Muscle of arm (tissue), 12 donors: ENCODE data around the gene DEPP1. TPM values are rescaled to one million over a fixed set of nuclear protein-coding genes. Genes with fewer than 3 reads are reported as not detected.

Experiments used
- DNase-seq: peaks from one replicate; pipeline ENCODE4 v3.0.0-alpha.2; 2013
- polyA plus RNA-seq, 12 donors: library from polyadenylated mRNA; unstranded; fragments of 120-200 nt; gene quantifications; one replicate each; pipeline ENCODE4 v1.2.1, GENCODE V29; 2013; ENCODE audit not compliant: insufficient read length in 12 of 12

The DEPP1 gene
- polyA plus RNA-seq, 12 donors, result 13.9 to 64.8 (median 18.5) TPM; not detected in 1

DNA sequence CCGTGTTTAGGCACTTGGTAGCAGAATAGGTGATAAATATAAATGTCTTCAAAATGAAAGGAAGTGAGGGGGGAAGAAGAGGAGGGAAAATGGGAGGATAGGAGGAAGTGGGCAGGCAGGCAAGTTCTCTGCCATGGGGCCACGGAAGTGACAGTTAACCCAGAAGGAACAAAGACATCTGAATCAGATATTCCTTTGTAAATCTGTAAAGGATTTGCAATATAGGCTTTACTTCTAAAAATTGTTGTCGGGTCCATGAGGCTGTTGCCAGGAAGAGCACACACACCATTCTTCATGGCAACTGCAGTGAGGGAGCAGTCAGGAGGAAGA lies 42.7 kb downstream of the DEPP1 start:
- DNase-seq, result no peak

DNA sequence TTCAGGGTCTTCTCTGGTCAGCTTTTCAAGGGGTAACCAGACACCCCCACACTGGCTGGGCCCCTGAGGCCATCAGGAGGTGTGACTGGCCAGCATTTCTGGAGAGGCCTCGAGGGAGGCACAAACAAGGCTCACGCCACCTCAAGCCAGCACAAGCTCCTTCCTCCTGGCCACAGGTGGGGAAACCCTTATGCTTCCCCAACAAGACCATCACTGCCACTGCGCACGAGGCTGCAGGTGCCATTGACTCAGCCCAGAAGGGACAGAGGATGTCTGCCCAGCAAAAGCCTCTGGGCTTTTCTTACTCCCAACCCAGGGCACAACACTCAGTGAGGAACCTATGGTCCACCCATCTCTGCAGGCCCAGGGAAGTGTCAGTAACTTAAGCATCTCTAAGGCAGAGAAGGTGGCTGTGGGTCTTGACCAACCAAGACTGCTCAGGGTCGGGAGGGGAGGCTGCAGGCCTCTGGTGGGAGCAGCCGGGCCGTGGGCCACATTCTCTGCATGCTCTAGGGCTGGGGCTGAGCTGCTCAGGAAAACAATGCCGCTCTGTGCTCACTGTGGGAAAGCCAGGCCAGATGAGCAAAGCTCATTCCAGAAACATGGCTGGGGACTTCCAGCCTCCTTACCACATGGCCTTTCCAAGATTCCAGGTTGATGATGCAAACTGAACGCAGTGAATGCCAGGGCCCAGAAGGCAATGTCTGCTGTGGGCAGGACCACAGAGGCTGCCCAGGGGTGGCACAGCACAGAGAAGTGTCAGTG lies 43.2 kb downstream of the DEPP1 start:
- DNase-seq, result peak; percentile 58

DNA sequence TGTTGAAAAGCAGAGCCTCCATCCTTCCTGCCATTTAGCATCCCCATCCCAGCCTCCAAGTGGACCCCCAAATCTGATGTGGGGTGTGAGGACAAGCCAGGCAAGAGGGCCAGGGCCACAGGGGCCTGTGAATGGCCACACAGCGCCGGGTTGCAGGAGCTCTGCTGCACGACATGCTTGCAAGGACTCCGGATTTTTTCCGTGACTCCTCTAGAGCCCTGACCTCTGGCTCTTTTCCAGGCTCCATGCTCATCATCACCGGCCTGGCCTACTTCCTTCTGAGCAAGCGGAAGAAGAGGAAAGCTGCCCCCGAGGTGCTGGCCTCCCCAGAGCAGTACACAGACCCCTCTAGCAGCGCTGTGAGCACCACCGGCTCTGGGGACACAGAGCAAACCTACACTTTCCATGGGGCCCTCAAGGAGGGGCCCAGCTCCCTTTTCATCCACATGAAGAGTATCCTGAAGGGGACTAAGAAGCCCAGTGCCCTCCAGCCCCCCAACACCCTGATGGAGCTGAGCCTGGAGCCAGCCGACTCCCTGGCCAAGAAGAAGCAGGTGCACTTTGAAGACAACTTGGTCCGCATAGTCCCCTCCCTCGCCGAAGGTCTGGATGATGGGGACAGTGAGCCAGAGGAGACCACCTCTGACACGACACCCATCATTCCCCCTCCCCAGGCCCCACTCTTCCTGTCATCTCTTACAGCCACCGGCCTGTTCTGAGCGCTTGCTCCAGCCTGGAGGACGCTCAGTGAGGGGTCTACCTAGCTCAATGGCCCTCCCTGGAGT lies 44.0 kb downstream of the DEPP1 start:
- DNase-seq, result no peak

DNA sequence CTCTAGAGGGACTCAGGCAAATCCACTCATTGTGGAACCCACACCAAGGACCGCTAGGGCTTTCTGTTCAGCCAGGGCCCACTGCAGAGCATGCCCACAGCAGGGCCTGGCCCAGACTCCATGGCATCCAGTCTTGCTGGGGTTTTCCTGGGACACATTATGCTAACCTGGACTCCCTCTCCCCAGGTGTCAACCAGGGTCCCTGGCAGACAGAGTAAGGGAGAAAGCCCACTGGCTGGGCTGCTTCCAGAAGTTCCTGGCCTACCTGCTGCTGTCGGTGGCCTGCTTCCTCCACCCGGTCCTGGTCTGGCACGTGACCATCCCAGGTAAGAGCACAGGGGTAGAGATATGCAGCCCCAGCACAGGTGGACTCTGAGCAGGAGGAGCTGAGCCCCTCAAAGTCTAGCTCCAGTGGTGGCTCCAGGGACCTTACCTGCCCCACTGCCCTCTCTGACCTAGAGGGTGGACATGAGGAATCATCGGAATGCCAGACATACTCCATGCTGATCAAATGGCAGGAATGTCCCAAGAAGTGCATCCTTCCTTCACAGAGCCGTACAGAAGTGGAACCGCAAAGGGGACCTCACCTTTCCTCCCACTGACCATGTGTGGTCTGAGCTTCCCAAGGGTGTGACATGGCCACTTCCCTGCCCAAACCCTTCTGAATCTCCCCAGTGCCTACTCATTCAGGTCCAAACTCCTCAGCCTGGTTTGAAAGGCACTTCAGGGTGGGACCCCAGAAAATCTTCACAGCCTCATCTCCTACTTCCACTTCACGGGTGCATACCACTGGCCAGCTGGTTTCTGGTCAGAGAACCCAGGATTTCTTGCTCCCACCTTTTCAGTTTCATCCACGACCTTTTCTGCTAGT lies 44.9 kb downstream of the DEPP1 start:
- no peak for DNase-seq

DNA sequence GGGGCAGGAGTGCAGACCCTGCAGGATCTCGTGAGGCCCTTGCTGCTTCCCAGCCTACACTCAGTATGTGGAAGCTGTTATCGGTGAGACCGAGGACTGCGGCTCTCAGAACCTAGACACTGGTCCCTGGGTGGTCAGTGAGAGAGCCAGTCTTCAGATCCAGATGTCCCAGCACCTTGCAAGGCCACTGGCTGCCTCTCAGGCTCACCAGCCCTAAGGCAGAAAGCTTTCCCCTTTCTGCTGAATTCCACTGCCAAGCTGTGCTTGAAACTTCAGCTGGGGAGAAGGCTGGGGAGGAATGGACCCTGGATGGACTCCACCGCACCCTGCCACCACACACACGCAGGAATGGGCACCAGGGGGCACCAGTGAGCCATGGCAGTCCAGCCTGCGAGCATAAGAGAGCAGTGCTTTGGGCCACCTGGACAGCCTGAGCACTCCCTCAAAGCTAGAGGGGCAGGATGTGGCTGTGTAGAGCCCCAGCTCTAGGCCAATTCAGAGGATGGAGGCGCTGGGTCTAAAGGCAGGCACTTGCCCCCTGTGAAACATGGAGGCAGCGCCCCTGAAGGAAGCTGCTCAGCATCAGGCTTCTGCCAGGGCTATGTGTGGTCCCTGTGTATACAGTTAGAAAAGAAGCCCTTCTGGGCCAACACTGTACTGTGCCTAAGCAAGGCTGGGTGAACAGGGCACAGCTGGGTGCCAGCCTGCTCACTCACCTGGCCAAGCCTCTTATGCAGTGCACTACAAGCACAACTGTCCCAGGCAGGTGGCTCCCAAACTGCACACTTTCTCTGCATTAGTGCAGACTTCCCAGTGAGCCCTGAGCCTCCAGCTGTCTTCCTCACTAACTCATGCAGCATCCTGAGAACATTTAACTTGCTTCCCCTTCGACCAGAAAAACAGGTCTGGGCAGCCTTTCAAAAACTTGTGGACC lies 45.8 kb downstream of the DEPP1 start:
- DNase-seq, result peak; percentile 80

DNA sequence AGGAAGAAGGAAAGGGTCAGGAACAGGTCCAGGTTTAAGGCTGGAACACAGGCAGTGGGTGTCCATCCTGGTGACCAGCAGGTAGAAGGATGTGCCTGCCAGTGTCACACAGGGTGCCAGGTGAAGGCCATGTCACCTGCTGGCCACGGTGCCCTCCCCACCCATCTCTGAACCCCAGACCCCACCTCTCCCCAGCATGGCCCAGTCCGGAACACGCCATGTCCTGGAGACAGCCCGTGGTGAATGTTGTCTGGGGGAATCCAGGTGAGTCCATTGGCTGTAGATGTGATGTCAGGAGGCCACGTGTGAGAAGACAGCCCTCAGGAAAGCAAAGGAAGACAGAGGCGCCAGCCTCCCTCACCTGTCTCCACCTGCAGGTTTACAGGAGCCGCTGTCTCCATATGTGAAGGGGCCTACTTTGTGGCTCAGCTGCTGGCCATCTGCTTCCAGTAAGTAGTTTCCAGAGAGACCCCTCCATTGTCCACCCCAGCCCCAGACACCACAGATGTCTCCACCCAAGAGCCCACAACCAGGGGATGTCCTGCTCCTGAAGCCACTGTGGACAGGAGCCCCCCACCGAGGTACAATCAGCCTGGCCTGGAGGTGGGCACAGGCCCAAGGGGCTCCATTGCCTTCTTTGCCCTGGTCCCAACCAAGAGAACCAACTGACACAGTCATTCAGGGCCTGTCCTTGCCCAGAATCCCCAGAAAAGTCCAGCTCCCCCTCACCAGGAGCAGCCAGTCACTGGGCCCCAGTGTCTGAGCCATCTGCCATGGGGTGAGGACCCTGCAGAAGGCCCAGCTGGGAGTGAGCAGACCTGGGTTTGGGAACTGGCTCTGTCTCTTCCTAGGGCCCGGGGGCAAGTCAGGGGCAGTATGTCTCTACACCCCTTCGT lies 46.7 kb downstream of the DEPP1 start:
- no peak for DNase-seq

DNA sequence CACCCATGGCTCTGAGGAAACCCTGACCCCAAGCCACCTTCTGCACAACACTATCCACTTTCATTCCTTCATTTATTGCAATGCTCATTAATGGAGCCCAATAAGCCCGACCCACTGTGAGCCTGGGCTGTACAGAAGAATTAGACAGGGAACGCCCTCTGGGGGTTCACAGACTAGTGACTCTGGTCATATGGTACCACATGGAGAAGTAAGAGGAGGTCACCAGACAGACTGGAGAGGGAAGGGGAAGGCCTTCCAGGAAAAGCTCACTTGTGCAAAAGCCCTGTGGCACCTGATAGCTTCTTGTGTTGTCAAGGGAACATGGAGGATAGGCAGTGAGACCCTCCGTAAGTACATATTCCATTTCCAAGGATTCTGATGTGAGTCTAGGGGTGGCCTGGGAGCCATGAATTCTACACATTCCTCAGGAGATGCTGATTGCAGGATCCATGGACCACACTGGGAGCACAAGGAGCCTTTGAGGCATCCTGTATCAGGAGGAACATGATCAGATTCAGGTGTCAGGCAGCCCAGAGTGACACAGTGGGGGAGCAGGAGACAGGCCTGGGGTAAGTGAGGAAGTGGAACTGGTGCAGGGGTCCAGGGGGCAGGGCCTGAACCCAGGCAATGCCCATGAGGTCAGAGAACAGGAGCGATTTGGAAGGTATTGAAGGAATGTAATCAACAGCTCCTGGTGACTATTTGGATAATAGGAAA lies 47.5 kb downstream of the DEPP1 start:
- DNase-seq, result no peak

DNA sequence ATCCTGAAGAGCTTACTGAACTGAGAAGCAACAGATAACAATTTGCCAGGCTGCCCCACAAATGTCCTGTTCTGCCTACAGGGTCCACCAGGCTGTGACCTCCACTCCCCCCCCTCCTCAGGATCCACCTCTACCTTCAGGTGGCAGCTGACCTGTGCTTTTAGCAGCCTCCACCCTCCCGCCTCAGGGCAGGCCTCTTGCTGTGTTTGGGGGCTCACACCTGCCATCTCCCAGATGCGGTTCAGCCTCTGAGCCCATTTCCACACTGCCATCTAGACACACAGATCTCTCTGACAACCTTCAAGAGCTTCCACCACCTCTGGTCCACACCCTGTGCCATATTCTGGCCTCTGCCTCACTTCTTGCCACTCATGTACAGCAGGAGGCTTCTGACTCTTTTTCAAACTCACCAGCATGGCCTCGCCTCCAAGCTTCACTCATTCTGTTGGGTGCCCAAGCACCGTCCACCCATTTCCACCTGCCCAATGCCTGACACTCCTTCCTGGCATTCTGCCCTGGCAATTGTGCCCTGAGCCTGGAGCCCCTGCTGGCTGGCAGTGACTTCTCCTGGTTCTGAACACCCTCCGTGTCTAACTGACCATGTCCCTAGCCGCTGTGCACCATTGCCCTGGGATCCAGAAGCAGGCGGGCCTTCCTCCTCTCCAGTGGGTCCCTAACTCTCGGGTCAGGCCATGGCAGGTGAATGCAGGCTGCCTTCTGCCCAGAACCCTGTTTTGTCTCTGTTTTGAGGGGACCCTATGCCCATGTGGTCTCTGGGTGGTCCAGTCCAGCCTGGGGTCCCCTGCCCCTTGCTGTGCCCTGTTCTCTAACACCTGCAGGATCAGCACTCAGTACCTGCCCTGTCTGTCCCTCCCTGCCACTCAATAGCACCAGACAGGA lies 49.0 kb downstream of the DEPP1 start:
- no peak for DNase-seq

DNA sequence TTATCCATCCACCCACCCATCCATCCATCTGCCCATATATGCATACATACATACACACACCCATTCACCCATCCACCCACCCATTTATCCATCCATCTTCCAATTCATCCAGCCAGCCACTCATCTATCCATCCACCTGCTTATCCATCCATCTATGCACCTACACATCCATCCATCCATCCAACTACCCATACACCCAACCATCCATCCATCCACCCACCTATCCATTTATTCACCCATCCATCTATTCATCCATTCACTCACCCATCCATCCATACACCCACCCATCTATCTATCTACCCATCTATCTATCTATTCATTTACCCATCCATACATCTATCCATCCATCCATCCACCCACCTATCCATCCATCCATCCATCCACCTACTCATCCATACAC lies 50.1 kb downstream of the DEPP1 start:
- no peak for DNase-seq

DNA sequence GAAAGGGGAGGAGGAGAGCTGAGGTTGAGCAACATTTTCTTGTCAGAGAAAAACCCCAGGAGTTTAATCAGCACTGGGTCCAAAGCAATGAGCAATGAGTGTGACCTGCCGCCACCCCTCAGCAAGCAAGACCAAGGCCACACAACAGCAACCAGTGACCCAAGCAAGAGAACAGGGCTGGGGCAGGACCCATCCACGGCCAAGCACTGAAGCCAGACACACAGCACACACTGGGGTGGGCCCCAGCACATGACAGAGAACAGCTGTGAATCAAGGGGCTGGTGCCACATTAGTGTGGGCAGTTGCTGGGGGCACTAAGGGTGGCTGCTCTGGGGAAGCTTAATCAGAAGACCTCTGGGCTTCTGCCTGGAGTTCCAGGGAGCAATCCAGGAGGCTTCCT lies 51.3 kb downstream of the DEPP1 start:
- no peak for DNase-seq

DNA sequence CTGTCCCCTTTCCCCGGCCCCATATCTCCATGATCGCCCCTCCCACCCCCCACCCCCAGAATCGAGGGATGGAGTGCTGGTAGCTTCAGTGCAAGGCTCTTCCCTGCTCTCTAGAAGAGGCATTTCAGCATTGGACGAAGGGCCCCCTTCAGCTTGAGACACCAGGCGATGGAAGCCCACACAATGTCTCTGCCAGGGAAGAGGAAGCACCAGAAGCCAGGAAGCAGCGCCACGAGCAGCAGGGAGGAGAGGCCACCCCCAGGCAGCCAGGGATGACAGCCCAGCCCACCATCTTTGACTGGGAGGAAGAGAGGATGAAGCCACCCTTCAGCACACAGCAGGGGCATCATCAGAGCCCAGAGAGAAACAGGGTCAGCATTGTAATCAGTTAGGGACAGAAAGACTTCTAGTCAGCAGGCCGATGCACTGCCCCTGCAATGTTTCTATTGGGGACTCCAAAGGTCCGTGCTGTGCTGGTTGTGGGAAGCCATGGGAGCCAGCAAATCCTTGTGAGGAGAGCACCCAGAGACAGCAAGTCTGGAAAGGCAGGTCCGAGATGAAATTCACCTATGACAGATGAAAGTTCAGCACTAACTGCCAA lies 51.8 kb downstream of the DEPP1 start:
- no peak for DNase-seq

Other genes starting within 250 kb of the DEPP1 start
- under 1 TPM in 7 of 12 donors, not detected in 5; 0.08 to 0.21 (median 0.12) TPM for gene TMEM72, start 67.5 kb downstream of the DEPP1 start, polyA plus RNA-seq
- 100 to 1,000 TPM in 1 of 12 donors, 10 to 100 TPM in 10, not detected in 1; 47.9 to 120 (median 68.5) TPM for gene RASSF4, start 19.0 kb downstream of the DEPP1 start, polyA plus RNA-seq
- 10 to 100 TPM in 11 of 12 donors, not detected in 1; 41.8 to 66.3 (median 56.0) TPM for gene ZNF22, start 22.1 kb upstream of the DEPP1 start, polyA plus RNA-seq